NK-92 treated with Interleukin-12 subunit alpha and Interleukin-12 subunit beta, amount 100 ng/mL, for 24 hours (cell line): Measurements from ENCODE around the gene SFTPA2.
"Not testable (repeated sequence)": the region's sequence is repeated elsewhere in the genome, so short reads cannot be mapped to it uniquely, and the experiment has no call there.

ENCODE experiments used
- DNase-seq: peaks from one replicate; lab custom pipeline; 2025; lab: John Stamatoyannopoulos, UW

The SFTPA2 gene

DNA sequence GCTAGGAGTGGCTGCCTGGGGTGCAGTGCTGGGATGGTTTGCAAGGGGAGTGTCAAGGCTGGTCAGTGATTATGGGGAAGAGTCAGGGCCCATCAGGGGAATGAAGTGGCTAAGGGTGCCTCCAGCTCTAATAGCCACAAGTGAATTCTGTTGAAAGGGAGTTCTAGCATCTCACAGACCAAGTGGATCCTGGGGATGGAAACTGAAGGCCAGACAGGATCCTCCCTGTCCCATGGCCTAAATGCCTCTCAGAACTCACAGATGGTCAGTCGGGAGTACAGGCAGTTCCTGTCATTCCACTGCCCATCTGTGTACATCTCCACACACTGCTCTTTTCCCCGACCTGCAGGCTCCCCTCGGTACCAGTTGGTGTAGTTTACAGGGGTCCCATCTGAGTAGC, 3.2 kb downstream of the SFTPA2 start:
- not testable (repeated sequence) for DNase-seq

DNA sequence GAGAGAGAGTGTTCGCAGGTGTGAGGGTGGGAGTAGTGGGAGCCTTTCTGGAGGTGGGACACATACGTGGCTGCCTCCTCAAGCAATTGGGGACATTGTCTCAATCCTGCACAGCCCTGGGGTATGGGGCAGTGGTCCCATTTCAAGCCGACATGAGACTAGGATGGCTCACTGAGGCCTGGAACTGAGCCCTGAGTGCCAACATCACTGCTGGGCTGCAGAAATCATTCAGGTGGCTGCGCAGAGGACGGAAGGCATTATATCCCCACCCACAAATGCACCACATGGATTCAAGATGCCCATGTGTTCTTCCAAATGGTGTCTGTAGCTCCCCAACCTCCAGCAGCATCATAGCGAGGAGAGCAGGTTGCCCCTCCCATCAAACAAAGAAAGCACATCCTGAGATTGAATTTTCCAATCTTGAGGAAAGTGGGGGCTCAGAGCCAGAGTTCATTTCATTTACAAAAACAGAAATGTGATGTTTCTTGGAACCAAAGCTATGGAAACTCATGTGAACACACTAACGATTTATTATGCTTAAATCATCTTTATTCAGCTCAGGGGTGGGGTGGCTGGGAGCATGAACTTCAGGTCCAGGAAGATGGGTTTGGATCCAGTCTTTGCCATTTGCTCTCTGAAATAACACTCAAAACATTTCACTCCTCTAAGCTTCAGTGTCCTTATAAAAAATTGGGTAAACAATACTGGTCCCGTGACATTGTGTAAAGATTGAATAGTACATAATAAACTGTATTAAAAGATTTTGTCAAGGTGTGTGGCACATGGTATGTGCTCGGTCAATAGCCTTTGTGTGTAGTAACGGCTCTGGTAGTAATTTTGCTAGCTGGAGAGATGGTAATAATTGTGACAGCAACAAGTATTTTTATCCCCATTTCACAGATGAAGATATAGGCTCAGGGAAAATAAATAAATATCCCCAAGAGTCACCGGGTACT, 4.6 kb downstream of the SFTPA2 start:
- DNase-seq: no peak

DNA sequence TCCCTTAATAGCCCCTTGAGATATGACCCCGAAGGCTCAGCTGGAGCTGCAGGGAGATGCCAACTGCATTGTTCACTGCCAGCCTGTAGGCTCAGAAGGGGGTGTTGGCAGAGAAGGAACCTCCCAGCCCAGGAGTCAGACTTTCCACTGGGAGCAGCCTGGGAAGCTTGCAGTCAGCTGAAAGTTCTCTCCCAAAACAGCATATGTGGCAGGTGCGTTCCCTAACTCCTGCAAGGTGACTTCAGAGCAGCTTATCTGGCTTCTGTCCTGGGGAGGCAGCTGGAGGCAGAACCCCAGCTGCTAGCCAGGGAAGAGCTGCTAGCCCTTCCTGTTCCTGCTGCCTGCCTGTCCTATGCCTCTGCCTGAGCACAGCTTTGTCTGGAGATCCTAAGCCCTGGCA, 8.1 kb downstream of the SFTPA2 start:
- DNase-seq: no peak

DNA sequence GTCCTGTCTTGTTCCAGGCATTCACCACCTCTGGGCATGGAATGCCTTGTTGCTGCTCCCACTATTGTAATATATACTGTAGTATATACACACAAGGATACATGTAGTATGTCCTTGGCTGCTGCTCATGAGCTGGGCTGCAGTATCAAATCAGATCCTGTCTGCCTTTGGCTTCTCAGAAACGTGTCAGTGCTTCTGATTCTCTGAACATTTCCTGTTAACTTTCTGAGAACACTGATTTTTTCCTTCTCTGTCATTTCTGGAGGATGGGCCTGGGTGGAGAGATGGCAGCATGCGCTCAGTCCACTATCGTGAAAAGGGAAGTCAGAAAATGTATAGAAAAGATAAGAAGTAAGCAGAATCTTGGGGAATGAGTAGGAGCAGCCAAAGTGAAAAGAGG, 12.2 kb downstream of the SFTPA2 start:
- no peak for DNase-seq

DNA sequence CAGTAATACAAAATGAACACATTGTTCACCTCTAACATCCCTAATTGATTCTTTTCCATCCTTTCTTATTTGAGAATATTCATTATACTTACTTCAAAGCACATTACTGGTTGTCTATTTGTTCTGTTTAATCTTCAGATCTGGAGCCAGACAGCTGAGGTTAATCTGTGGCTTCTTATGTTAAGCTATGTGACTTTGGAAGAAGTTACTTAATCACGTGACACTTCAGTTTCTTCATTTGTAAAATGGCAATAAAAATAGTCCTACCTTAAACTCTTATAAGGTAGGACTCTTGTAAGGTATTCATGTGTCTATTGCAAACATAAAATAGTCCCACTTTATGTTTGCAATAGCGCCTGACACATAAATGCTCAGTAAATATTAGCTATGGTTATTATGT, 13.1 kb downstream of the SFTPA2 start:
- DNase-seq: not testable (repeated sequence)

DNA sequence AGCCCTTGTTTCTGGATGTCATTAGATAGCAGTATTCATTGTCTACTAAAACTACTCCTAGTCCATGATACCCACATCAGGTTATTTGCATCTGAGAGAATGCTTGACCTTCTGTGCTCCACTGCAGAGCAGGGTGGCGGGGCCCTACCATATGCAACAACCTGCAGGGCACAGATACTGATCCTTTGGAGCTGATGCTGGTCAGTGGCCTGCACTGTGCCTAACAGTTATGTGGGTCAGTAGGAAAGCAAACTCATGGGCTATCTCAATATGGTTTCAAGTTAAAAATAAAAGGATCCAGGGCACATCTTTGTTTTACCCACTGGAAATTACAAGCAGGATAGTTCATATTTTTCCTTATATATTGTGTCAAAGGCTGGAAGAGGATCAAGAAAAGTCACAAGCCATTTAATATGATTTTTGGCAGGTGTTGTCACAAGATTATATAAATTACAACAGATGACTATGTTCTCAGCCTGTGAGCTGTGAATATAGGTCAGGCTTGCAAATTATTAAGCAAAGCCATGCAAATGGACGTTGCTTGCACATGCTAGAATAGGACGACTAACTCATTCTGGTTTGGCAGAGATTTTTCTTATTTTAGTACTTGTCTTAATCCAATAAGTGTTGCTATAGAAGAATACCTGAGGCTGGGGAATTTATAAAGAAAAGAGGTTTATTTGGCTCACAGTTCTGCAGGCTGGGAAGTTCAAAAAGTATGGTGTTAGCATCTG, 15.1 kb downstream of the SFTPA2 start:
- not testable (repeated sequence) for DNase-seq

DNA sequence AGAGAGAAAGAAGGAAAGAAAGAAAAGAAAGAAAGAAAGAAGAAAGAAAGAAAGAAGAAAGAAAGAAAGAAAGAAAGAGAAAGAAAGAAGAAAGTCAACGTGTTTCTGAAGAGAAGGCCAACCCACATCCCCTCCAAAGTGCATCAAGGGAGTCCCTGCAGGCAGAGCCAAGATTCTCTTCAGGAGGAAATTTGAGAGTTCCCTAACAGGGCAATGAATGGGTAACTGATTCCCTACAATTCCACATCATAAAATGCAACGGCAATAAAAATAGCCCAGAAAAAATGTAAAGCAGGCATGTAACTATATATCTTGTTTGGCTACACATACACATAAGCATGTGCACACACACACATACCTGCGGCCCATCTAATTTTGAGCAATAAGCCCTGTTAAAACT, 15.8 kb downstream of the SFTPA2 start:
- not testable (repeated sequence) for DNase-seq

DNA sequence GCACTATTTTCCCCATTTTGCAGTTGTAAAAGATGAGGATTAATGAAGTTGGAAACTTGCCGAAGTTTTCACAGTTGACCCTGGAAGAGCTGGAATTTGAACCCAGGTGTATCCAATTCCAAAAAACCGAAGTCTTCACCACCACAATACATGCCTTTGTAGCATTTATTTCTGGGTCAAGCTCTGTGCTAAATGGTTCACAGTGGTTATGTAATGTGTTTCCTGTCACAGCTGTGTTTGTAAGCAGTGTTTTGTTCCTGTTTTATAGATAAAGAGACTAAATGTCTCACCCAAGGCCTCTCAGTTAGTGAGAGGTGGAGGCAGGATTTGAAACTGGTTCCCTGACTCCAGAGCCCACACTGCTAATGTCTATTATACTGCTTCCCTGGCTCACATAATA, 17.6 kb downstream of the SFTPA2 start:
- no peak for DNase-seq

DNA sequence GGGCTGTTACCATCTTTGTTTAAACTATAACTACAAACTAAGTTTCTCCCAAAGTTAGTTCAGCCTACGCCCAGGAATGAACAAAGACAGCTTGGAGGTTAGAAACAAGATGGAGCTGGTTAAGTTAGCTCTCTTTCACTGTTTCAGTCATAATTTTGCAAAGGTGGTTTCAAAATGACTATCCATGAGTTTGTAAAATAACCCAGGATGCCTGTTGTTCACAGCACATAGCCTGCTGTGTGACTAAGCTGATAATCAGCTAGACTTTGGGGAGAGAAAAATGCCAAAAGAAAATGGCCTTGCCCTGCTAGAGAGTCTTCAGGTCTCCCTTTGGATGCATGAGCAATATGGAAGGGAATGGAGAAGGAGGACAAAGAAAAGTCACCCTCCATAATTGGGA, 19.3 kb downstream of the SFTPA2 start:
- not testable (repeated sequence) for DNase-seq

DNA sequence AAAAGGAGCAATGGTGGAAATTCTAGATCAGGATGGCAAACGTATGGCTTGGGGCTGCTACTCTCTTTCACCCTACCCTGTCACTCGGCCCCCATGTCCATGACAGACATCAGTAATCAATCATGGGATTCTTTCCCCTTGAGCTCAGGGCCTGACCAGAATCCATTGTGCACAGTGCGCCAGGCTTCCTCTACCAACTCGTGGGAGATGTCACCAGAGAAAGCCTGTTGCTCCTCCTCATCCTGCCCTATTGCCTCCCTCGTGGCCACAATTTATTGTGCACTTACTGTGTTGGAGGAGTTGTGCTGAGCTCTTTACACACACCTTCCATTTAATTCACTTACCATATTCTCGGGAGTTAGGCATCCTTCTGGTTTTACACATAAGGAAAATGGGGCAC, 21.9 kb downstream of the SFTPA2 start:
- not testable (repeated sequence) for DNase-seq

DNA sequence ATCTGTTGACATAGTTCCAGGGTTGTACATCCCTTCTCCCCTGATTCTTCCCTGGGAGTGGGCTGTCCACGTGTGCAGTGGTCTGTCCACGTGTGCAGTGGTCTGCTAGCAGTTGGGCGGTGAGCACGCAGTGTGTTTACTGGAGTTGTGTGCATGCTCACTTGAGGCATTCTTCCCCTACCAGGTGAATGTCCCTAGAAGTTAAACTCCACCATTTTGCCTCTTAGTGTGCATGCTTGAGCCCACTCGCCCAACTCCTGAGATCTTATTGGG, 26.4 kb downstream of the SFTPA2 start:
- DNase-seq: not testable (repeated sequence)

DNA sequence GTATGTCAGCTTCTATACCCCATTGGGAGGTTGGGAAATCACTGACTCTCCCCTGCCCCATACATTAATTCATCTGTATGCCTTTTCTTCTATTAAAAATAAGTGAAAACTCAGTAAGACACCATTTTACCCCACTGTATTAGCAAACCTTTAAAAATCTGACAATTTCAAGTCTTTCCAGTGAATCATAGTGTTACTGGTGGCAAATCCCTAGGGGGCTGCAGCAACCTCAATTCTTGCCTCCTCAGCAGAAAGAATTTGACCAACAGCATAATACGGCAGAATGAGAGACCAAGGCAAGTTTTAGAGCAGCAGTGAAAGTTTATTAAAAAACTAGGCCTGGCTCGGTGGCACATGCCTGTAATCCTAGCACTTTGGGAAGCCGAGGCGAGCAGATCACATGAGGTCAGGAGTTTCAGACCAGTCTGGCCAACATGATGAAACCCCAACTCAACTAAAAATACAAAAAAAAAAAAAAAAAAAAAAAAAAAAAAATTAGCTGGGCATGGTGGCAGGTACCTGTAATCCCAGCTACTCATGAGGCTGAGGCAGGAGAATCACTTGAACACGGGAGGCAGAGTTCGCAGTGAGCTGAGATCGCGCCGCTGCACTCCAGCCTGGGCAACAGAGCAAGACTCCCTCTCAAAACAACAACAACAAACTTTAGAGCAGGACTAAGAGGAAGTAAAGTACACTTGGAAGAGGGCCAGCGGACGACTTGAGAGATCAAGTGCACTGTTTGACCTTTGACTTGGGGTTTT, 26.9 kb downstream of the SFTPA2 start:
- DNase-seq: not testable (repeated sequence)

DNA sequence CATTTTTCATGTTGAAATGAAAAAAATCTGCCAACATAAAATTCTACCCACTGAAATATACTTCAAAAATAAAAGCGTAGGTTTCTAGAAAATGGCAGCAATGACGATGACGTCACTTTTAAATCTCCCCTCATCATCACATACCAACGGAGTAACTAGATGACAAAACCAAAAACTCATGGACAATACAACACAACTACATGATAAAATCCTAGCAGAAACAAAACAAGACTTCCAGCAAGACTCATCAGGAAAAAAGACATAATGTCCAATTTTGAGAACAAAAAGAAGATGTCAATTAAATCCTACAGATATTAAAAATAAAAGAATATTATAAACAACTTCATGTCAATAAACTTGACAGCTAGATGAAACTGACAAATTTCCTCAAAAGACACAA, 31.9 kb downstream of the SFTPA2 start:
- not testable (repeated sequence) for DNase-seq

DNA sequence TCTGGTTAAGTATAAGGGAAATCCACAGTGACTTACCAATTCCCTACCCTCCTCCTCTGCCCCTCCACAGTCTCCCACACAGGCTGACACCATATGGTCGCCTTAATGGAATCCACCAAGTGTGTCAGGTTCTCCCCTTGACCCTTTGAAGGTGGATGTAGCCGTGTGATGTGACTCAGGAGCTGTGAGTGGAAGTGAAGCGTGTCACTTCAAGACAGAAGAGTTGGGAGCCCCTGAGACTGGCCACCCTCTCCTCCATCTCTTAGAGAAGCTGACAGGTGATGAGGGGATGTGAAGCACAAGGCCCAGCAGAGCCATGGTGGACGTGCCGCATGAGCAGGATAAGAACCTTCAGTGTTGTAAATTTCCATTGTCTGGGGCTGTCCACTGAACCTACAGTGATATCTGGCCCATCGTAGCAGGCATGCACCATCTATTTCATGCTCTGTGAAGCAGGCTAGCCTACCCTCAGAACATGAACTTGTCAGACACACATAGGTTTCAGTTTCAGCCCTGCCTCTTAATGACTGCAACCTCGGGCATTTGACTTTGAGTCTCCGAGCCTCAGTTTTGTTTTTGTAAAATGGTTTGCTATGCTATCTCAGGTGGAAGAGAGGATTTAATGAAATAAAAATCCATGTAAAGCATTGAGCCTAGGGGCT, 35.0 kb downstream of the SFTPA2 start:
- not testable (repeated sequence) for DNase-seq

DNA sequence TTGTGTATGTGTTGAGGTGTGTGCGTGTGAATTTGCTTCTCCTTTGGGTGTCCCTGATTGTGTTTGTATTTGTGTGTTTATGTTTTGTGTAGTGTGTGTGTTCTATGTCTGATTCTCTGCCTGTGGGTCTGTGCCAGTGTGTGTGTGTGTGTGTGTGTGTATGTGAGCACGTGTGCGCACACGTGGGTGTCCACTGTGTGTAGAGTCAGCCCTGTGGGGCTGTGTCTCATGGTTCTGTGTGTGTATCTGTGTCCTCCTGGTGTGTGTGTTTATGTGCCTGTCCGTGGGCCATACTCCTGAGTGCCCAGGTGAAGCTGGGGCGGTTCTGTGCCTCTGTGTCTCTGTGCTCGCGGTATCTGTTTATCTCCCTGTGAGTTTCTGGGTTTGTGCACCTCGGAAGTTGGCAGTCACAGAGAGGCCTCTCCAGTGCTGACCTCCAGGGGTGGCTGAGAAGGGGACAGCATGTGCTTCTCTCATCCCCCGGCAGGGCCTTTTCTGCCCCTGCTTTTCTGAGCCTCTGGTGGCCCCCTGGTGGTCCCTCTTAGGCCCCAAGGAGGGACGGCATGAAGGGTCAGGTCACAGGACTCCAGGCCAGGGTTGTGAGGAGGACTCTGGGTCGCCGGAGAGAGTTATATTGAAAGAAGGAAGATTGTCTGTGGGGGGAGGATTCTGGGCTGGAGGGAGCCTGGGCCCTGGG, 36.9 kb downstream of the SFTPA2 start:
- not testable (repeated sequence) for DNase-seq

DNA sequence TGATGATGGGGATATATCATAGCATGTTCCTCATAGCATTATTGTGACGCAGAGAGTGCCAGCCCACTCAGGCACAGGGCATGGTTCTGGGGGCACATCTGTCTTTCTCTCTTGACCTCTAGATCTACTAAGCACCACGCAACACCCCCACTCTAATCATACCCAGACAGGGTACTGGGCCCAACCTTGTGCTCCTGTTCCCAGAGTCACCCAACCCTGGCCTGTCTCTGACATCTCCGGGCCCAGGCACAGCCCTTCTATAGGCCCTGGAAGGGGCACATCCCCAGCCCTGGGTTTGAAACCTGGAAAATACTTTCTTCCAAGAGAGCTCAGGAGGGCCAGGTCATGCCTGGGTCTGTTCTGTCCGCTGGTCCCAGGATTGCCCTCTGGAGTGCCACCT, 37.7 kb downstream of the SFTPA2 start:
- not testable (repeated sequence) for DNase-seq

DNA sequence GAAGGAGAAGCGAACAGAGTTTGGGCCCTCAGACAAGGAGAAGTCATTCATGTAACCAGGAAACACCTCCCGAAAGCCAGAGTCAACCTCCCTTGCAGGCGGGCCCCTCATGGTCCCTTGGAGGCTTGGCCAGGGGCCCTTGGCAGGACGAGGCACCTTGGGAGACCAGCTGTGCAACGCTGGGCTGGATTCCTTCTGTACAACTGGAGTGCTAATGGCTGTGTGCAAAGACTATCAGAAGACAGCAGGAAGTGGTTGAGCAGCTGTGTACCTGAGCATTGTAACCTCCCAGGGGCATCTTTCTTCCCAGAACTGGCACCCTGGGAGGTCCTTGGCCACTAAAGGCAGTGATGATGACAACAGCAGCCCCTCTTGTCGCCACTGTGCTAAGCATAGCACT, 38.5 kb downstream of the SFTPA2 start:
- not testable (repeated sequence) for DNase-seq

DNA sequence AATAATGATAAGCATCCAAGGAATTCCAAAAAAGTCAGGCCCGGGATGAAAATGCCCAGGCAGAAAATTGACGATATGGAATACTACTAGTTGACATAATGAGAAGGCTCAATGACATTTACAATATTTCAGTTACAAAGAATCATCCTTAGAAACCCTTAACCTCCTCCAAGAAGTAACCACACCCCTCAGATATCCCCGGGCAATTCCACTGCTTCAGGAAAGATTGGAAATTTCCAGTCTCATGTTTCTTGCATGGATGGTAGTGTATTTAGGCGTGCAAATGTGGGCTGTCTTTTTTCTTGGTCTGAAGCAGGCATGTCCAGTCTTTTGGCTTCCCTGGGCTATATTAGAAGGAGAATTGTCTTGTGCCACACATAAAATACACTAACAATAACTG, 42.6 kb downstream of the SFTPA2 start:
- not testable (repeated sequence) for DNase-seq

DNA sequence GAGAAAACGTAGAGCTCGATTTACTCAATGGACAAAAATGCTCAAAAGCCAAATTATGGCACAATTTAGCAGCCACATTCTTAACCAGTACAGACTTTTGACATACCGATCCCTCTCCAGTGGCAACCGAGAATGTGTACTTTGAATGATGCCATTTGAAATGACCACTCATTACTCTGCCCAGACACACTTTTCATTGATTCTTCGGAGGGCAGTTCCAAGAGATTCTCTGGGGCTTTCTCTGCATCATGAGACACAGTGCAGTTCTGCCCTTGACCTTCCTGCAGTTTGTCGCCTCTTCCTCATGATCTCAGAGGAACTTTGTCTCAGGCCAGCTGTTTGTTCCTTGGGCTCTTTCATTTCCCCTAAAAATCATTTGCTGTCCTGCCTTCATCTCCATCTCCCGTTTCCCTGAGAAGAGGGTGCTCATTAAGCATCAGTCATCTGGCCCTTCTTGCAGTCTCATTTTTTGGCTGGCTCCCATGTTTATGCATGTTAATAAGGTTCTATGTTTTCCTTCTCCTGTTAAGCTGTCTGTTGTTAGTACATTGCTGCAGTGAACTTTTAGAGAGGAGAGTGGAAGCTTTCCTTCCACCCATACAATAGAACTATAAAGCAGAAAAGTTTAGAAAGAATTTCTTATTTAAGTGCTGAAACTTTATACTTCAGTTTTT, 43.5 kb downstream of the SFTPA2 start:
- not testable (repeated sequence) for DNase-seq

DNA sequence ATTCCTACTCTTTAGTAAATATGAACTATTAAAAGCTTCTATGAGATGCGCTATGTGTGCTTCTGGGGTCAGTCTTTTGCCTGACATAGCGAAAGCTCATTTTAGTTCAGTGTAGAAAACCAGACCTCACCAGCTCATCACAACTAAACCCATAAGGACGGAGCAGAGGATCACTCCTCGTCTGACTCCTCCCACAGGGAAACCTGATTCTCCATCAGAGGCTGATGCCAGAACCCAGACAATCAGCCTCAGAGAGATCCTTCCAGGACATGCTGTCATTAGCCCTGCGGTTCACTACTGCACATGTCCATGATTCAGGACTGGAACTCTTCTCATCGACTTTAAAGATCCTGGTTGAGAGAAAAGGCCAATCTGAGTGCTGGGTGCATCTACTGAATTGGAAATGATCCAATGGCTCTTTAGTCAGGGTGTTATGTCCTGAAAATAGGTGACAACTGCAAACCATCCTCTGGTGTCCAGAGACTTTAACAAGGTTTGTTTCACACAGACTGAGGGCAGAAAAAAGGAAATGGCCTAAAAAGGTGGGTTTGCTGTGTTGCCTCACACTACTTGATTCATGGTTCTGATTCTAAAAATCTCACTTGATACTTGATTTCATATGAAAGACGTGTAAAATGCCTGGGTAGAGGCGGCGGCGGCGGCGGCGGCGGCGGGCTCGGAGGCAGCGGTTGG, 48.2 kb downstream of the SFTPA2 start, which contains the start of gene EIF5AL1:
TSS of gene EIF5AL1 (plus strand) at position 643 of the 693 bp plus-strand sequence. CDS start 117 bp downstream, outside the sequence.
- not testable (repeated sequence) for DNase-seq
